Suppressor macrophage treated with lipopolysaccharide for 1 hour (primary cell): Measurements from ENCODE around the gene ACTR1B.
"Not testable (repeated sequence)": the region's sequence is repeated elsewhere in the genome, so short reads cannot be mapped to it uniquely, and the experiment has no call there.

Experiments used
- DNase-seq, 3 donors: peaks; one replicate each; pipeline ENCODE4 v3.0.0-alpha.2; 2020 to 2022

ACTR1B gene

DNA sequence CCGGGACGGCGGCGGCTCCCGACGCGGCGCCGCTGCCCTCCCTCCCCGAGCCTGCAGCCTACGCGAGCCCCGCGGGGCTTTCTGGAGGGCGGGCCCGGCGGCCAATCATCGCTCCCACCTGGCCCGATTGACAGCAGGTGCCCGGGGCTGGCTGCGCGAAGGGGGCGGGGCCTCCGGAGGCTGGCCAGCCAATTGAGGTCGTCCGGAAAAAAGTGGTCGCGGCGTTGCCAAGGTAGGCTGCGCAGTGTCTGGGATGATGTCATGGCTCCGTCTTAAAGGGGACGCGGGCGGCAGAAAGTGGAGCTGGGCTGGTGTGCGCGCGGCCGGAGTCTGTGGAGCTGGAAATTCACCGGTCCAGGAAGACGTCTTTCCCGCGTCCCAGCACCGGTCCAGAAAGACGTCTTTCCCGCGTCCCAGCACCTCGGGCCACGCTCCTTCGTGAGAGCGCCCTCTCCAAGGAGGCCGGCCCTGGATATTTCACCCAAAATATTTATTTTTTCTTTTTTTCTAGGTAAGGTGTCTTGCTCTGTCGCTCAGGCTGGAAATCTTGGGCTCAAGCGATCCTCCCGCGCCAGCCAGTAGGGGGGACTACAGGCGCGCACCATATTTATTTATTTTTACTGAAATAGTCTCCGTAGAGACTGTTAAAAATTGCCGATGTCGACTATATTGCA, at the start of gene ACTR1B:
Gene ACTR1B (minus strand): TSS at position 83 of the 674 bp plus-strand sequence. CDS start 154 bp downstream, outside the sequence.
- DNase-seq = peak; percentile 98

DNA sequence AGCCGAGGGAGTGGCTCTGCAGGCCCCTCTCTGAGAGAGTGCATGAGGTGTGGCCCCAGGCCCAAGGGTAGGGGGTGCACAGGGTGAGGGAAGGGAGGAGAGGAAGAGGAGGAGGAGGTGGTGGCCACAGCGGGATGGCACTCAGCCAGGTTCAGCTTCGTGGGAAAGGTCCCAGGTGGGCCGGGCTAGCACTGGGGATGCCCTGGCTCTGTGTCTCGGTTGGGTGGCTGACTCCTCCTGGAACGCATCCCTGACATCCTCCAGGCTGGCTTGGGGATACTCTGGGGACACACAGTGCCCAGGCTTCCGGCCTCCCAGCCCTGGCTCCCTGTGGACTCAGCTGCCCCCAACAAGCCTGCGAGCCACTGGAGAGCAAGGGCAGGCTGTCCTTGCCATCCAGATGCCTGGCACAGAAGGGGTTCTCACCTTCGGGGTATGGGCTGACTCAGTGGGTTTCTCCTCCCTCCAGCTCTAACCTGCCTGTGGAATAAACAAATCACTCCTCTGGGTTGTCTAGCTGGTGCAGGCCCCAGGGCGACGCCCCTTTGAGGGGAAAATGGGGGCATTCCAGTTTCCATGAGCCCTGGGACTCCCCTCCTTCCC, 49.0 kb upstream of the ACTR1B start:
- DNase-seq = no peak

DNA sequence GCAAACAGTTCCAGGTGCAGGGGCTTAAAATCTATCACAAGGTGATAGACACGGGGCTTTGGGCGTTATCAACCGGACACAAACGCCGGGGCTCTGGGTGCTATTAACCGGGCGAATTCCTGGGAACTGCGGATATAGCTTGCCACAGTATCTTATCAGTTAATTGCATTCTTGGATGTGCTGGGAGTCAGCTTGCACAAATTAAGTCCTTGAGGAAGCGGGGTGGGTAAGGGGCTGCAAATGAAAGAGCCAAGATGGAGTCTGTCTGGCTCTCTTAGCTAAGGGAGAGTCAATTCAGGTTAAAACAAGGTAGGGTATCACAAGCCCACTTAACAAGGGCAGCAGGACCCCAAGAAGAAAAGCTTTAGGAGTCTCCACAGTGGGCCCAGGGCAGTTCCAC, 48.3 kb upstream of the ACTR1B start:
- not testable (repeated sequence) for DNase-seq

DNA sequence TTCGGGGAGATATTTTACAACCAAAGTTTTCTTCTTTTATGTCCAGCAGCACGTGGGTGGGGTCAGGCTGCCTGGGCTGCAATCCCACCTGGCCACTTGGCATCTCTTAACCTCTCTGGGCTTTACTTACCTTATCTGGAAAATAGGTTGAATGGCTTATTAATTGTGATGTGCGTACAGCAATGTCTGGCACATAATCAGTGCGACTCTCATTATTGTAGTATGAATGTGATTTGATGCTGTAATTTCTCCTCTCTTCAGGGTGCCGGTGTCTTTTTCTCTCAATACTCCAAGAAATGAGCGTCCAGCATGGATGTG, 47.5 kb upstream of the ACTR1B start:
- no peak for DNase-seq

- DNase-seq = no peak
Measured at GRCh38 chr2:97708608-97709007, 44.8 kb upstream of the ACTR1B start.

DNA sequence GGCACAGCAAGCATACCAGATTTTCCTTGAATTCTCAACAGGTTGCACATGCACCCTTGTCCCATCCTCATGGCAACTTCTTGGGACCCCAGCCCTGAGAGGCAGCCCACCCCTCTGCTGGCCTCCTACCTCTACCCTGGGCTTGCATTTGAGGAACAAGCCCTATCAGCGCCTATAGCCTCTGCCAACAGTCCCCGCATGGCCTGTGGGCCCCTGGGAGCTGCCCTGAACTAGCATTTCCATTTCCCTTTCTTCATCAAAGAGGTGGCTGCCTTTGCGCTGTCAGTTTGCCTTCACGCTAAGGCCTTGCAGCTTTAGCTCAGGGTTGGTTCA, 44.2 kb upstream of the ACTR1B start:
- no peak for DNase-seq

DNA sequence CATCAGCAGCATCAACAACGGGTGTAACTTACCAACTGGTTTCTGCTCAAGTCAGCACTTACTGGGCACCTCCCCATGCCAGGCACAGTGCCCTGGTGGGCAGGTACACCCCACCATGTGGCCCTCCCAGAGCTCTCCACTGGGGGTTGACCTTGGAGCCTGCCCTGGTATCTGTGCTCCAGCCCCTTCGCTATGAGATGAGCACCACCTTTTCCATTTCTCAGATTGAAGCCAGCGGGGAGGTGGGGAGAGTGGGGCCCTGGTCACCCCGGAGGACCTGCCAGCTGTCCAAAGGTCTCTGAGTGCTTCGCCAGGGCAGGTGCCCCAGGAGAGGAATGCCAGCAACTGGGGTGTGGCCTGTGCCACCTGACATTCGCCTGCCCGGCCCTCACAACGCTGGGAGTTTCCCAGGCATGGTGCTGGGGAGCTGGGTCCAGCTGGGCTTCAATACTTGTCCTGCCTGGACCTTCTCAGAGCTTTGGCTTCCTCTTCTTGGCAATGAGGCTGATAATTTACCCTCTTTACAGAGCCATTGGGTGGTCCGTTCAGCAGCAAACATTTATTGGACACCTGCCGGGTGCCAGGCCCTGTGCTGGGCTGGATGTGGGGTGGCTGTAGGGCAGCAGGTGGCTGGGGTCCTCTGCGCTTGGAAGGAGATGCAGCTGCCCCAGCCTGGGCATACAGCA, 43.7 kb upstream of the ACTR1B start:
- DNase-seq = no peak

DNA sequence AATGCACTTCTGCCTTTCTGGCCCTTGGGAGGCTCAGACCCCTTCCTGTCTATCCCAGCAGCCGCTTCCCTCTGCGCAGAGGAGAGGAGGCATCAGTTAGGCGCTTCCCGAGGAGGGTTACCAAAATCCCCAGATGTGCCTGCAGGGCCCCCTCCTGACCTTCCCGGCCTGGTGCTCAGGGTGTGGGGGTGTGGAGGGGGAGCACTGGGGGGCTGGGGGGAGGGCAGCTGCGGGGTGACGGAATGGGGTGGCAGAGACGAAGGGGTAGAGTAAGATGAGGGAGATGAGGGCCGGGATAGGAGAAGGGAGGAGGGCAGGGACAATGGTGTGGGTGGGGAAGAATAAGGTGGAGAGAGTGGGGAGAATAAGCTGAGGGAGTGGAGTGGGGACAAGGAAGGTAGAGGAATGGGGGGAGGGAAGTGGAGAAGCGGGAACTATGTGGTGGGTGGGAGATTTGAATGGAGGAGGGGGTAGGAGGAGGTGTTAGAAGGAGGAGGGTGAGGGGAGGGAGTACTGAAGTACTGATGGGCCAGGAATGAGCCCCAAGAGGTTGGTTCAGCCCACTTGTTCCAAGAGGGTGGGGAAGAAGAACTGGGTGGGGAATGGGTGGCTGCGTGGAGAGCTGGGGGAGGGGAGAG, 43.0 kb upstream of the ACTR1B start:
- no peak for DNase-seq

- no peak for DNase-seq
Measured at GRCh38 chr2:97706112-97706511, 42.3 kb upstream of the ACTR1B start.

GRCh38 chr2:97704989-97705388, 41.1 kb upstream of the ACTR1B start:
- DNase-seq = no peak

DNA sequence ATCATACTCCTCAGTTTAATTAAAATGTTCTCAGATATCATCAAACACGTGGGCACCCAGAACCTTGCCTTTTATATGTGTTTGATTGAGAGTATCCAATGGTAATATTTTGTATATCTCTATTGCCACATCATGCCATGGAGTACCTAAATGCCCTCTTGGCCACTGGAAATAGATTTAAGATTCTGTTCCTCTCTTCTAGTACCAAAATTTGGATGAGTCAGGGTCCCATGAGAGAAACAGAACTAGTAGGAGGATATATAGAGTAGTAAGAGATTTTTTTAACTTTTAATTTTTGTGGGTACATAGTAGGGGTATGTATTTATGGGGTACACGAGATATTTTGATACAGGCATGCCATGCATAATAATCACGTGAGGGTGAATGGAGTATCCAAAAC, 39.9 kb upstream of the ACTR1B start:
- DNase-seq = peak; percentile 29 to 57 (median 47)

GRCh38 chr2:97702731-97703470, 39.1 kb upstream of the ACTR1B start:
- DNase-seq = no peak

- DNase-seq = no peak
Measured at GRCh38 chr2:97701851-97702465, 38.1 kb upstream of the ACTR1B start.

GRCh38 chr2:97701186-97701585, 37.3 kb upstream of the ACTR1B start:
- DNase-seq = no peak

DNA sequence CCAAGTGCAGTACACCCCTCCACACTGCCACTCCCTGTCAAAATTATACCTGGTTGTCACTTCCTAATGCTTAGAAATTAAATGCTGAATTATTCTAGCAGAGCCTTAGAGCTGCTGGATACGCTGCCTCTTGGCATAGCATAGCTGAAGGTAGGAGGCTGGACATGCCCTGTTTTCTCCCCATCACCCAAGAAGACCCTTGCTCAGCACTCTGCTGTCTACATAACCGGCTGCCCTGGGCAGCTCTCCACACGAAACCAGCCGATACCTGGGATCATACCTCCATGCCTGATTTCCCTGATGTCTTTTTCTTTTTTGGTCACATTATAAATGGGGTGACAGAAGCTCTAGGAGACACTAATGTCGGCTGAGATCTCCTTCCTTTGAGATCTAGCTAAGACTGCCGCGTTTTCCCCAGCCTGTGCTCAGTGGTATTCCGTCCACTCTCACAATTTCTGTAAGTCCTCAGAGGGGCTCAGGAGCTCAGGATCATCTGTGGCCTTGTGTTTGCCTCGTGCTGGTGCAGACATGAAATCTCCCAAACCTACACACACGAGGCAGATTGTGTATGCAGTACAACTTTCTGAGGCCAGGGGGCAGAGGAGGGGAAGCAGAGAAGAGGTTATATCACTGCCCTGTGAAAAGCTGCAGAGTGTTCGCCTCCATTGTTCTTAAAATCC, 36.1 kb upstream of the ACTR1B start:
- DNase-seq = peak; percentile 64 to 79 (median 77)

- DNase-seq = no peak
Measured at GRCh38 chr2:97698530-97698929, 34.7 kb upstream of the ACTR1B start.

DNA sequence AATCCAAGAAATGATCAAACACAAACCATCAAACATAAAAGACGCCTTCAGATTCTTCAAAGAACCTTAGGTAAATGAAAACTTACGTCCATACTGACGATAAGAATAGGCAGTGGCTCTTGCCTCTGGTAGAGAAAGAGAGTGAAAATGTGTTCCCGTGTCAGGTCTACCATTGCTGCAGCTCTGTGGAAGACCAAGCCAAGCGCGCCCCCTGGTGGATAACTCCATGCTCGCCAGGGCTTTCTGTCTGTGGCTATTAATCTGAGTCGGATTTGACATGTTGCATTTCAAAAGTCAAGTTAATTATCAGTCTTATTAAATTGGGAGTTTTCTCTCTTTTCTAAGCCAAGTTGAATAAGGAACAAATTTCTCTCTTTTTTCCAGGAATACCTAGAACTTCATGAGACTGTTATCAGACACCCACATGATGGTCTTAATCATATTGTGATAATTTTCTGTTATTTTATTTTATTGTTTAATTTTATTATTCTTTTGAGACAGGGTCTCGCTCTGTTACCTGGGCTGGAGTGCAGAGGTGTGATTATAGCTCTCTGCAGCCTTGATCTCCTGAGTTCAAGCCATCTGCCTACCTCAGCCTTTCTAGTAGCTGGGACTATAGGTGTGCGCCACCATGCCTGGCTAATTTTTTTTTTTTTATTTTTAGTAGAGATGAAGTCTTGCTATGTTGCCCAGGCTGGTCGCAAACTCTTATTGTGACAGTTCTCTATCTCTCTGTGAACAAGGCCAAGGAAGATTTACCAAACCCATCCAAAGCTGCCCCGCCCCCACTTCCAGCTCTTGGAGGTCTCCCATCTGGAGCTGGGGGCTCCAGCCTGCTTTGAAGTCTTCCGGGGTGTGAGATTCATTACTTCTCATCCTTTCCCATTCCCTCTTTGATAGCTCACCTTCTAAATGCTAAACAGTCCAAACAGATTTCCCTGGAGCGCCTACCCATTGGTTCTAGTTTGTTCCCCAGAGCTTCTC, 33.7 kb upstream of the ACTR1B start:
- peak; percentile 90 to 95 (median 94) for DNase-seq

GRCh38 chr2:97695744-97696143, 31.9 kb upstream of the ACTR1B start:
- no peak for DNase-seq

DNA sequence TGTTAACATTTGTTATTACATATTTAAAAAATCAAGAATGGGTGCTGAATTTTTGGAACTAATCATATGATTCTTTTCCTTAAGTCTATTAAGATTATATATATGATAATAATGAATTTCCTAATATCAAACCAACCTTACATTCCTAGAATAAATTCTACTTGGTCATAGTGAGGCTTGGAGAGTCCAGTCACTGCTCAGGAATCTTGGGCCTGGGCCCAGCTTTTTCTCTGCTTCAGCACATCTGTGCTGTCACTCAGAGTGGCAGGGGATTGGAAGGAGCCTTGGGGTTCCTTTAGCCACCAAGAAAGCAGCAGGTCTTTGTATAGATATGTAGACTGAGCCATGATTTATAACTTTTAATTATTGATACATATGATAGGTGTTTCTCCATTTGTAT, 29.6 kb upstream of the ACTR1B start:
- no peak for DNase-seq

DNA sequence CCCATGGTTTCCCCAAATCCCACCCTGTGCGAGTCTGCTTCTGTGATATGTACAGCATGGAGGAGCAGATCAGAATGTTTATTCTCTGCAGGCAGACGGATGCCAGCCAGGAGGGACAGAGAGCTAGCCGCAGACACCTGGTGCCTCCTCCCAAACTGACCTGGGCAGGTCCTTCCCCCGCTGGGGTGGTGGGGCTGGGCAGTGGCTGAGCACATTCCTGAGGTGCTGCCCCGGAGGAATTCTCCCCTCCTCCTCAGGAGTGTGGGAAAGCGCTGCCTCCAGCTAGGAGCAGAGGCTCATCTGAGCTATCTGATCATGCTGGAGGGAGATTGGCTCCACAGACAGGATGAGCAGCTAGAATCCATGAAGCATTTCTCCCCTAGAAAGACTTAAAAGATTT, 27.3 kb upstream of the ACTR1B start:
- no peak for DNase-seq
